Suppressor macrophage (primary cell): Measurements from ENCODE around the gene PAX7.

Source experiments
- DNase-seq, 4 experiments: peaks; one replicate each; pipeline ENCODE4 v3.0.0-alpha.2; 2020 to 2022

The PAX7 gene

GRCh38 chr1:18710002-18710401, 79.4 kb downstream of the PAX7 start:
- DNase-seq, result no peak

GRCh38 chr1:18711003-18711402, 80.4 kb downstream of the PAX7 start:
- no peak for DNase-seq

GRCh38 chr1:18711536-18712251, 81.0 kb downstream of the PAX7 start:
- DNase-seq, result no peak

GRCh38 chr1:18712252-18712600, 81.6 kb downstream of the PAX7 start:
- no peak for DNase-seq

- peak in 1 of 4 experiments; percentile 12 for DNase-seq
Observed at GRCh38 chr1:18714404-18715175, 83.9 kb downstream of the PAX7 start.

GRCh38 chr1:18716112-18716784, 85.6 kb downstream of the PAX7 start:
- DNase-seq, result peak; percentile 21 to 66 (median 30)

- no peak for DNase-seq
Observed at GRCh38 chr1:18716785-18717678, 86.4 kb downstream of the PAX7 start.

- DNase-seq, result no peak
Observed at GRCh38 chr1:18719786-18720451, 89.3 kb downstream of the PAX7 start.

GRCh38 chr1:18721041-18721440, 90.4 kb downstream of the PAX7 start:
- DNase-seq, result no peak

GRCh38 chr1:18721776-18722175, 91.1 kb downstream of the PAX7 start:
- DNase-seq, result no peak

GRCh38 chr1:18722270-18722669, 91.6 kb downstream of the PAX7 start:
- DNase-seq, result no peak

GRCh38 chr1:18723206-18723605, 92.6 kb downstream of the PAX7 start:
- no peak for DNase-seq

GRCh38 chr1:18723701-18724411, 93.2 kb downstream of the PAX7 start:
- no peak for DNase-seq

GRCh38 chr1:18724801-18725200, 94.2 kb downstream of the PAX7 start:
- no peak for DNase-seq

GRCh38 chr1:18725231-18725895, 94.7 kb downstream of the PAX7 start:
- no peak for DNase-seq

GRCh38 chr1:18726368-18726767, 95.7 kb downstream of the PAX7 start:
- DNase-seq, result no peak

- no peak for DNase-seq
Observed at GRCh38 chr1:18727956-18728355, 97.3 kb downstream of the PAX7 start.

- no peak for DNase-seq
Observed at GRCh38 chr1:18730321-18730720, 99.7 kb downstream of the PAX7 start.

- DNase-seq, result no peak
Observed at GRCh38 chr1:18731148-18731547, 100.5 kb downstream of the PAX7 start.

GRCh38 chr1:18731591-18732235, 101.1 kb downstream of the PAX7 start:
- DNase-seq, result no peak
